Esophagus muscularis mucosa (tissue), 3 donors: ENCODE measurements around the gene AFF4.

ENCODE experiments used
- POLR2A ChIP-seq: fragments of 450-650 bp; IDR thresholded peaks from one replicate; pipeline ENCODE4 v1.6.1; 2017; ENCODE audit warnings: antibody characterized with exemption, moderate library complexity, mild to moderate bottlenecking, low read depth
- POLR2AphosphoS5 ChIP-seq, 2 donors: sonication (generic); formaldehyde crosslinking; IDR thresholded peaks; one replicate each; pipeline ENCODE4 v1.6.1; 2017; ENCODE audit warnings: antibody characterized with exemption in 2 of 2
- TF ChIP-seq, protein P1 (sequence below), 3 experiments: fragments of 200-600 bp in 2 of 3; fragments of 450-650 bp in 1 of 3; sonication (generic) in 2 of 3; IDR thresholded peaks; one replicate each; pipeline ENCODE4 v1.5.1; 2017 to 2019; ENCODE audit warnings: antibody characterized with exemption in 3 of 3, mild to moderate bottlenecking in 2 of 3, moderate library complexity in 1 of 3

DNA sequence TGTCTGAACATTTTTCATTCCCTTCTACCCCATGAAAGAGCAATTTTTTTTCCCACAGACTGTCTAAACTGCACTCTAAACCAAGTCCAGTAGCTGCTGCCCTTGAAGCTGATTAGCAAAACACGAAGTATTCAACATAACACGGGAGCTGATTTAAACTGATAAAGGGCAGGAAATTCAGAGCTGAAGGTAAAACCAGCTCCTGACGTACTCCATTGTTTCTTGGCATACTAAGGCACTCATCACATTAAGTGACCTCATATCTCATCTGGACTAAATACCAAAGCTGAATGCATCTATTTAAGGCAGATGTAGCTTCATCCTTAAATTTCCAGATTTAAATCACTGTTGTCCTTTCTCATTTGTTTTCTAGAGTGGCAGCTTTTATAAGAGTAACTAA, 109.1 kb downstream of the AFF4 start:
- TF ChIP-seq, protein P1, sequence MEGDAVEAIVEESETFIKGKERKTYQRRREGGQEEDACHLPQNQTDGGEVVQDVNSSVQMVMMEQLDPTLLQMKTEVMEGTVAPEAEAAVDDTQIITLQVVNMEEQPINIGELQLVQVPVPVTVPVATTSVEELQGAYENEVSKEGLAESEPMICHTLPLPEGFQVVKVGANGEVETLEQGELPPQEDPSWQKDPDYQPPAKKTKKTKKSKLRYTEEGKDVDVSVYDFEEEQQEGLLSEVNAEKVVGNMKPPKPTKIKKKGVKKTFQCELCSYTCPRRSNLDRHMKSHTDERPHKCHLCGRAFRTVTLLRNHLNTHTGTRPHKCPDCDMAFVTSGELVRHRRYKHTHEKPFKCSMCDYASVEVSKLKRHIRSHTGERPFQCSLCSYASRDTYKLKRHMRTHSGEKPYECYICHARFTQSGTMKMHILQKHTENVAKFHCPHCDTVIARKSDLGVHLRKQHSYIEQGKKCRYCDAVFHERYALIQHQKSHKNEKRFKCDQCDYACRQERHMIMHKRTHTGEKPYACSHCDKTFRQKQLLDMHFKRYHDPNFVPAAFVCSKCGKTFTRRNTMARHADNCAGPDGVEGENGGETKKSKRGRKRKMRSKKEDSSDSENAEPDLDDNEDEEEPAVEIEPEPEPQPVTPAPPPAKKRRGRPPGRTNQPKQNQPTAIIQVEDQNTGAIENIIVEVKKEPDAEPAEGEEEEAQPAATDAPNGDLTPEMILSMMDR (IDR thresholded peaks at IDR 0.05): no peak
- TF ChIP-seq POLR2AphosphoS5 (IDR thresholded peaks at IDR 0.05): no peak
- no peak for TF ChIP-seq POLR2A
